SK-N-DZ (cell line): Measurements from ENCODE around the gene FANCE. TPM values are rescaled to one million over a fixed set of nuclear protein-coding genes. Genes with fewer than 3 reads are reported as not detected.
A peak's percentile ranks its signal among the peaks of the same experiment; 100 is the strongest.

Experiments used
- DNase-seq: peaks from one replicate; pipeline ENCODE4 v3.0.0-alpha.2; 2015; ENCODE audit warnings: low spot score
- polyA plus RNA-seq, 2 experiments: library from polyadenylated mRNA; depleted of rRNA; stranded (reverse); fragments of >200 nt; gene quantifications; 2 replicates each; pipeline ENCODE4 v1.2.3, GENCODE V29; 2014

Gene FANCE
- 20.3 and 25.9 TPM in 2 replicates for polyA plus RNA-seq (2014; cell fraction: cytosol; rRNA removed)
- polyA plus RNA-seq (2014; cell fraction: nucleus; rRNA removed): 16.8 TPM in 2 replicates

- DNase-seq: peak; percentile 93
These were observed at the start of gene FANCE for GRCh38 chr6:35452183-35453090. Gene FANCE, plus strand, starts transcription at chr6:35452338. Its CDS starts 208 bp downstream, at chr6:35452546.

- no peak for DNase-seq
These were observed 49.3 kb upstream of the FANCE start for GRCh38 chr6:35402856-35403191.

- DNase-seq: no peak
These were observed 48.3 kb upstream of the FANCE start for GRCh38 chr6:35403544-35404442.

- no peak for DNase-seq
These were observed 45.2 kb upstream of the FANCE start for GRCh38 chr6:35406711-35407485.

- DNase-seq: no peak
These were observed 42.9 kb upstream of the FANCE start for GRCh38 chr6:35409245-35409644.

- no peak for DNase-seq
These were observed 42.0 kb upstream of the FANCE start for GRCh38 chr6:35410131-35410530.

GRCh38 chr6:35411066-35411465, 41.1 kb upstream of the FANCE start:
- DNase-seq: no peak

- DNase-seq: no peak
These were observed 40.0 kb upstream of the FANCE start for GRCh38 chr6:35412102-35412501.

- no peak for DNase-seq
These were observed 38.2 kb upstream of the FANCE start for GRCh38 chr6:35413911-35414310.

GRCh38 chr6:35415065-35415891, 36.9 kb upstream of the FANCE start:
- DNase-seq: no peak

- no peak for DNase-seq
These were observed 34.0 kb upstream of the FANCE start for GRCh38 chr6:35417979-35418661.

GRCh38 chr6:35419417-35419816, 32.7 kb upstream of the FANCE start:
- DNase-seq: no peak

- no peak for DNase-seq
These were observed 32.2 kb upstream of the FANCE start for GRCh38 chr6:35419961-35420360.

GRCh38 chr6:35425284-35425683, 26.9 kb upstream of the FANCE start:
- no peak for DNase-seq

- no peak for DNase-seq
These were observed 26.1 kb upstream of the FANCE start for GRCh38 chr6:35426074-35426473.

GRCh38 chr6:35427435-35427834, 24.7 kb upstream of the FANCE start:
- no peak for DNase-seq

GRCh38 chr6:35427851-35428321, 24.3 kb upstream of the FANCE start:
- no peak for DNase-seq

GRCh38 chr6:35428421-35429149, 23.6 kb upstream of the FANCE start:
- no peak for DNase-seq

- no peak for DNase-seq
These were observed 22.7 kb upstream of the FANCE start for GRCh38 chr6:35429463-35429862.
